ENCODE data around the gene CMPK2. TPM values are rescaled to one million over a fixed set of nuclear protein-coding genes. Genes with fewer than 3 reads are reported as not detected.

CMPK2 gene
- total RNA-seq, 2 donors from 2014 or later: 2.1 to 3.8 TPM

DNA sequence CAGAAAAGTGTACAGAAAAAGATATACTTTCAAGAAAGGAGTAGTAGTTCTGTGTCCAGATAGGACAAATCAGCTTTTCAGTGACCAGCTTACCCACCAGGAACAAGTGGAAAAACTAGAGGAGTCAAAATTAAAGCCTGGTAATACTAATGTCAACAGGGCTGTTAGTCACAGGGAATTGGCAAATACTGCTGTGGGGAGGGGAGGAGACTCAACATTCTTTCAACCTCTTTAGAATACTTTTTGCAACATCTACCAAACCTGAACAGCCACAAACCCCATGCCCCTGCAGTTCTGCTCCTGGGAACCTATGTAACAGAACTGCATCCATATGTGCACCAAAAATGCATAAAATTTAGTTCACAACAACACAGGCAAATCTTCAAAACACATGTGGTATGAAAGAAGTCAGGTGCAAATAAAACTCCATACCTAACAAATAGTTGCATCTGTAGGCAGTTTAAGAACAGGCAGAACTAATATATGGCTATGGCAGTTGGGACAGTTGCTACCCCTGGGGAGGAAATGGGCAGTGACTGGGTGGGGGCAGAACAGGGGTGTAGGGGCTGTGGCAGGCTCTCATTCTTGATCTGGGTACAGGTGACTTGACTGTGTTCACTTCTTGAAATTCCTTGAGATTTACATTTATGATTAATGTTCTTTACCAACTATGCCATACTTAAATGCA lies 9.7 kb downstream of the CMPK2 start:
- Mint-ChIP-seq H3K4me1 (peaks cover 5% of the 10 kb centered on the region), H3K27me3 (ENCODE audit: insufficient read depth) (no peaks in the 10 kb centered on the region), H3K9me3 (peaks cover 32% of the 10 kb centered on the region), H3K36me3 (ENCODE audit: low read depth) (peaks cover 11% of the 10 kb centered on the region), H3K4me3 (no peak overlapping the region), H3K27ac (no peak overlapping the region)
- Histone ChIP-seq H3K4me1 (ENCODE audit: control insufficient read depth, insufficient read depth, low read length) (no peaks in the 10 kb centered on the region), H3K27ac (ENCODE audit: low read depth, low read length) (no peak overlapping the region), H3K9me3 (ENCODE audit: control insufficient read depth, low read length) (peaks cover 22% of the 10 kb centered on the region), H3K9ac (ENCODE audit: extremely low read depth, low read length, poor library complexity, severe bottlenecking) (no peak overlapping the region), H3K27me3 (ENCODE audit: control insufficient read depth, insufficient read depth, low read length, poor library complexity, severe bottlenecking) (no peaks in the 10 kb centered on the region), H3K4me3 (ENCODE audit: low read length) (no peak overlapping the region), H3K36me3 (ENCODE audit: control insufficient read depth, insufficient read depth, low read length) (no peaks in the 10 kb centered on the region)
- no peak for DNase-seq
- TF ChIP-seq, protein P1, sequence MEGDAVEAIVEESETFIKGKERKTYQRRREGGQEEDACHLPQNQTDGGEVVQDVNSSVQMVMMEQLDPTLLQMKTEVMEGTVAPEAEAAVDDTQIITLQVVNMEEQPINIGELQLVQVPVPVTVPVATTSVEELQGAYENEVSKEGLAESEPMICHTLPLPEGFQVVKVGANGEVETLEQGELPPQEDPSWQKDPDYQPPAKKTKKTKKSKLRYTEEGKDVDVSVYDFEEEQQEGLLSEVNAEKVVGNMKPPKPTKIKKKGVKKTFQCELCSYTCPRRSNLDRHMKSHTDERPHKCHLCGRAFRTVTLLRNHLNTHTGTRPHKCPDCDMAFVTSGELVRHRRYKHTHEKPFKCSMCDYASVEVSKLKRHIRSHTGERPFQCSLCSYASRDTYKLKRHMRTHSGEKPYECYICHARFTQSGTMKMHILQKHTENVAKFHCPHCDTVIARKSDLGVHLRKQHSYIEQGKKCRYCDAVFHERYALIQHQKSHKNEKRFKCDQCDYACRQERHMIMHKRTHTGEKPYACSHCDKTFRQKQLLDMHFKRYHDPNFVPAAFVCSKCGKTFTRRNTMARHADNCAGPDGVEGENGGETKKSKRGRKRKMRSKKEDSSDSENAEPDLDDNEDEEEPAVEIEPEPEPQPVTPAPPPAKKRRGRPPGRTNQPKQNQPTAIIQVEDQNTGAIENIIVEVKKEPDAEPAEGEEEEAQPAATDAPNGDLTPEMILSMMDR (conservative IDR thresholded peaks at IDR 0.05): no peak

DNA sequence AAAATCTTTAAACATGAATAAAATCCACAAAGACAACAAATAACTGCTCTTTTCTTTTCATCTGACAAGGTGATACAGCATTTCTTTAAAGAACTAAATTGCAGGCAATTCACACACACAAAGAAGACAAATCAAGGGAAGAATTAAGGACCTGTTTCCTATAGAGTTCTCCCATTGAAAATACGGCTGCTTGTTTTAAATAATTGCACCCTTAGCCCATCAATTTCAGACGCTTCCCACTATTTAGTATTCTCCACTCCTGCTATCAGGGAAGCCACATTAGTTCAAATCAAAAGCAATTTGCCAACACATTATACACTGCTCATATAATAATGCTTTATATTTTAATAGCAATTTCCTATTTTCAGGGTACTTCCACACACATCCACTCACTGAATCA lies 11.3 kb downstream of the CMPK2 start:
- H3K4me1 ChIP-seq (ENCODE audit: control insufficient read depth, insufficient read depth, low read length): no peaks in the 10 kb centered on the region
- peaks cover 5% of the 10 kb centered on the region for H3K4me1 Mint-ChIP-seq
- peaks cover 10% of the 10 kb centered on the region for H3K9me3 ChIP-seq (ENCODE audit: control insufficient read depth, low read length)
- no peak overlapping the region for H3K4me3 ChIP-seq (ENCODE audit: low read length)
- H3K27ac ChIP-seq (ENCODE audit: low read depth, low read length): no peak overlapping the region
- TF ChIP-seq, protein P1 (conservative IDR thresholded peaks at IDR 0.05): no peak
- DNase-seq: no peak
- H3K27ac Mint-ChIP-seq: no peak overlapping the region
- H3K27me3 ChIP-seq (ENCODE audit: control insufficient read depth, insufficient read depth, low read length, poor library complexity, severe bottlenecking): no peaks in the 10 kb centered on the region
- H3K4me3 Mint-ChIP-seq: no peak overlapping the region
- no peaks in the 10 kb centered on the region for H3K36me3 ChIP-seq (ENCODE audit: control insufficient read depth, insufficient read depth, low read length)
- no peak overlapping the region for H3K9ac ChIP-seq (ENCODE audit: extremely low read depth, low read length, poor library complexity, severe bottlenecking)
- H3K36me3 Mint-ChIP-seq (ENCODE audit: low read depth): peaks cover 9% of the 10 kb centered on the region
- peaks cover 20% of the 10 kb centered on the region for H3K9me3 Mint-ChIP-seq
- 67 to 88% methylated on average over 1 to 2 of the region's 2 CpGs for WGBS, 2 experiments (ENCODE audit: insufficient coverage in 1 of 2, insufficient read length in 1 of 2)
- H3K27me3 Mint-ChIP-seq (ENCODE audit: insufficient read depth): no peaks in the 10 kb centered on the region

DNA sequence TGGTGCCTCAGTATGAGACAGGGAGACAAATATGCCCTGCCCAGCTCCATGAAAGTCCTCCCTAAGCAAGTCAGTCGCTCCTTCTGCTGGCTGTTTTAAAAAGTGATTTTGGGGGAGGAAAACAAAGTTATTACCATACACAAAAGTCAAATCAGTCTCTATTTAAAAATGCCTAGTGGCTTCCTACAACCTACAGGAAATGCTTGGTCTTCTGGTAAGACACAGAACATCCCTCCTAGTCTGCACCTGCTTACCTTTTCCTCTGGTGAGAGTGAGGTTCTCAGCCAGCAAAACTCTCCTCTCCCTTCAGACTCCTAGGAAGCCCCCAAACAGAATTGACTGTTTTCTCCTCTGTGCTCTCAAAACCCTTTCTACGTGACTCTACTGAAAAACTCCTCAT lies 13.5 kb downstream of the CMPK2 start:
- peaks cover 17% of the 10 kb centered on the region for H3K9me3 Mint-ChIP-seq
- Histone ChIP-seq H3K9ac (ENCODE audit: extremely low read depth, low read length, poor library complexity, severe bottlenecking) (no peak overlapping the region), H3K9me3 (ENCODE audit: control insufficient read depth, low read length) (no peaks in the 10 kb centered on the region), H3K4me1 (ENCODE audit: control insufficient read depth, insufficient read depth, low read length) (no peaks in the 10 kb centered on the region), H3K36me3 (ENCODE audit: control insufficient read depth, insufficient read depth, low read length) (no peaks in the 10 kb centered on the region), H3K4me3 (ENCODE audit: low read length) (no peak overlapping the region), H3K27me3 (ENCODE audit: control insufficient read depth, insufficient read depth, low read length, poor library complexity, severe bottlenecking) (no peaks in the 10 kb centered on the region), H3K27ac (ENCODE audit: low read depth, low read length) (no peak overlapping the region)
- no peaks in the 10 kb centered on the region for H3K36me3 Mint-ChIP-seq (ENCODE audit: low read depth)
- no peak for DNase-seq
- TF ChIP-seq, protein P1 (conservative IDR thresholded peaks at IDR 0.05): no peak
- H3K4me1 Mint-ChIP-seq: peaks cover 5% of the 10 kb centered on the region
- H3K4me3 Mint-ChIP-seq: no peak overlapping the region
- no peaks in the 10 kb centered on the region for H3K27me3 Mint-ChIP-seq (ENCODE audit: insufficient read depth)
- no peak overlapping the region for H3K27ac Mint-ChIP-seq
- 86 to 100% methylated on average over 1 to 2 of the region's 2 CpGs for WGBS, 2 experiments (ENCODE audit: insufficient coverage in 1 of 2, insufficient read length in 1 of 2)
